Activated naive CD8-positive, alpha-beta T cell treated with anti-CD3 and anti-CD28 coated beads, Interleukin-2, amount 10 ng/mL, durations not matched to agents 7 days and 5 days (primary cell): ENCODE measurements around the gene ADD2. TPM values are rescaled to one million over a fixed set of nuclear protein-coding genes. Genes with fewer than 3 reads are reported as not detected.

ENCODE experiments used
- ATAC-seq: fragments of 150-1000 bp; cut with Tn5 transposase; one replicate; pipeline ENCODE4 v1.10.0; 2021; ENCODE audit warnings: low read depth, moderate library complexity
- POLR2A ChIA-PET: fragments of 350-600 bp; sonication (Branson Sonifier 250); formaldehyde crosslinking; loops from one replicate; lab custom pipeline; 2021; ENCODE audit warnings: antibody characterized with exemption; lab: Charles Lee
- DNase-seq: peaks from one replicate; pipeline ENCODE4 v3.0.0; 2021
- H3K27ac Mint-ChIP-seq: one replicate; pipeline ENCODE4 v1.8.0; 2022; ENCODE audit warnings: mild to moderate bottlenecking, mixed read lengths
- H3K27me3 Mint-ChIP-seq: one replicate; pipeline ENCODE4 v1.8.0; 2022; ENCODE audit warnings: mild to moderate bottlenecking, moderate library complexity, mixed read lengths
- H3K36me3 Mint-ChIP-seq: one replicate; pipeline ENCODE4 v1.8.0; 2021; ENCODE audit warnings: mild to moderate bottlenecking, mixed read lengths
- H3K4me1 Mint-ChIP-seq: one replicate; pipeline ENCODE4 v1.8.0; 2021; ENCODE audit warnings: mixed read lengths
- H3K4me3 Mint-ChIP-seq: one replicate; pipeline ENCODE4 v1.8.0; 2022; ENCODE audit warnings: mild to moderate bottlenecking, moderate library complexity, mixed read lengths
- H3K9me3 Mint-ChIP-seq: one replicate; pipeline ENCODE4 v1.8.0; 2021; ENCODE audit warnings: mixed read lengths
- total RNA-seq, 2 experiments: library from RNA; stranded (reverse); gene quantifications; one replicate each; pipeline ENCODE4 v1.2.3, GENCODE V29; 2021

Gene ADD2
- total RNA-seq, 2 experiments from 2014 or later = 20.9 to 25.7 TPM

DNA sequence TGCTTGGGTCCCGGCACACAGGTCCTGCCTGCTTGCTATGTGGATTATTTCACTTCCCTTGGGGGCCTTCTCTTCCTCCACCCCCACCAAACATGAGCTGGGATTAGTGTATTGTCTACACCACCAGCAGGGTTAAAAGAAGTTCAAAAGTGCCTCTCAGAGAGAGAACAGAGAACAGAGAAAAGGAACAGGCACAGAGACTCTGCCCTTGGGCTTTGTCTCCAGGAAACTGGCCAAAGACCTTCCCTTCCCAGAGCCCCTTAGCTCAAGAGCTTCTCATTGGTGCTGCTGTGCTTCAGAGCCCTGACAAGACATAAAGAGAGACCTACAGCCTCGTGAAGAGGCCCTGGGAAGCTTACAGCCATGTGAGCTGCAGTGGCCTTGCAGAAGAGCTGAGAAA is 29.5 kb upstream of the ADD2 start:
- Mint-ChIP-seq H3K4me3 (no peak overlapping the region), H3K9me3 (peaks cover 8% of the 10 kb centered on the region), H3K4me1 (no peaks in the 10 kb centered on the region), H3K27ac (no peak overlapping the region), H3K27me3 (peaks cover 12% of the 10 kb centered on the region), H3K36me3 (peaks cover 4% of the 10 kb centered on the region)
- no peak for DNase-seq
- POLR2A ChIA-PET = no interaction called here
- ATAC-seq = no peak

DNA sequence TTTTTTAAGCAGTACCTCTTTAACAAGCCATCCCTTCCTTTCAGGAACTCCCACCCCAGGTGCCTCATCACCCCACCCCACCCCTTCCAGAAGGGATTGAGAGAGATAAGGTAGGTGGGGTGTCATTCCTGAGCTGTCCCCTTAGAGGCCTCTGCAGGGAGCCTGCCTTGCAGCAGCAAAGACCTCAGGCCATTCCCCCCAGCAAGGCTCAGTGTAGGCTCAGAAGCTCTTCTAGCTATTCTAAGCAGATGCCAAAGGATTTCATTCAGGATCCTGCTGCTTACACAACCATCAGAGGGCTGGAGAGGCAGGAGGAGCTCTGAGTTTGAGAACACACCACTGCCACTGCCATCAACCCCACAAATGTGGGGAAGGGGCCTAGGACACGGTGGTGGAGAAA is 28.3 kb upstream of the ADD2 start:
- Mint-ChIP-seq H3K27me3 (peaks cover 23% of the 10 kb centered on the region), H3K9me3 (peaks cover 8% of the 10 kb centered on the region), H3K4me3 (no peak overlapping the region), H3K36me3 (peaks cover 4% of the 10 kb centered on the region), H3K27ac (no peak overlapping the region), H3K4me1 (no peaks in the 10 kb centered on the region)
- POLR2A ChIA-PET = no interaction called here
- DNase-seq (no peak), ATAC-seq (no peak)

DNA sequence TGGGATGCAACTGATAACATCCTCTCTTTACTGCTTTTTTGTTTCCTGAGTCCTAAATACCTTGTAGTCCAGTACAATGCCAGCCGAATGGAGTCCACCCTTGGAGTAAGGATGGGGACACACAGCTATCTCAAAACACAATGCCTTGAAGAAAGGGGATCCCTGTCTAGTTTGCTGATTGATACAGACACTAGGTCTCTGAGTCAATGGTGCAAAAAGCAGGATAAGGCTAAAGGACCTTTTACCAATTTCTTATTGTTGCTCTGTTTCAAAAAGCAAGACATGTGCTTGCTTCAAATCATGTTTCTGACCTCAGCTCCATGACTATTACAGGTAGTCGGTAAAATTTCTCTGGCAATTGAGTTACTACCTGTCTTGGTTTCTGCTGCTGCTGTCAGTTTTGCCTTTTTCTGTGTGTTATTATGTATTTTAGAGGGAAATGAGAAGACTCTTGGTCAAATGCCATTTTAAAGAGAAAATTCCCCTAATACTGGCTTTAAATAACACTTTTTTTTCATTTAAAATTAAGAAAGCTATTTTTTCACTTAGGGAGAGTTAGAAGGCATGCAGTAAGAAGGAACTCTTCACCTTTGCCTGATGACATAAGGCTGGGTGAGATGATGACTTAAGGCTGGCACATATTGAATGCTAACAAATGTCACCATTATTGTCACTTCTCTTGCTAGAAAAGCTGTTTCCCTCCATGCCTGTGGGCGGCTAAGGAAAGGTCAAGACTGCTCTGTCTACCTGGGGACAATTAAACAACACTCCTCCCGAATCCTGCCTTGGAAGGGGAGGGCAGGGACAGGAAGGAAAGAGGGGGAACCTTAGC is 27.4 kb upstream of the ADD2 start:
- DNase-seq = no peak
- H3K27me3 Mint-ChIP-seq = peaks cover 29% of the 10 kb centered on the region
- no peak overlapping the region for H3K27ac Mint-ChIP-seq
- H3K36me3 Mint-ChIP-seq = peaks cover 3% of the 10 kb centered on the region
- no peaks in the 10 kb centered on the region for H3K4me1 Mint-ChIP-seq
- ATAC-seq = no peak
- no peak overlapping the region for H3K4me3 Mint-ChIP-seq
- POLR2A ChIA-PET = no interaction called here
- H3K9me3 Mint-ChIP-seq = peaks cover 8% of the 10 kb centered on the region

DNA sequence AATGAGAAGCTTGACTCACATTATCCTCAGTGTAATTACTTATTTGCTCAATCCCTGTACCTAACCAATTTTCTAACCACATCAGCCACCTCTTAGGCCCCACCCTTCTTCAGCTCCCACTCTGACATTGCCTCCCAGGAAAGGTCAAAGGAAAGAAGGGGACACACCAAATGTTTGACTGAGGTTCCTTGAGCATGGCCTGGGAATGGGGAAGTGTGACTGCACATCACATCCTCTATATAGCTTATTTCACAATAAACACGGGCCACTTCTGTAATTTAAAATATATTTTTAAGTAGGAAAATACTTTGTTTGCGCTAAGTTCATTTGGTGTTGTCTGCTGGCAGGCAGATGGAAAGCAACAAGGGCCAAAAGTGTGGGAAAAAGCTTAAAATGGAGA is 25.4 kb upstream of the ADD2 start:
- Mint-ChIP-seq H3K27ac (no peak overlapping the region), H3K27me3 (peaks cover 42% of the 10 kb centered on the region), H3K4me3 (no peak overlapping the region), H3K36me3 (peaks cover 1% of the 10 kb centered on the region), H3K4me1 (peaks cover 5% of the 10 kb centered on the region), H3K9me3 (no peaks in the 10 kb centered on the region)
- ATAC-seq = no peak
- POLR2A ChIA-PET = no interaction called here
- DNase-seq = no peak

DNA sequence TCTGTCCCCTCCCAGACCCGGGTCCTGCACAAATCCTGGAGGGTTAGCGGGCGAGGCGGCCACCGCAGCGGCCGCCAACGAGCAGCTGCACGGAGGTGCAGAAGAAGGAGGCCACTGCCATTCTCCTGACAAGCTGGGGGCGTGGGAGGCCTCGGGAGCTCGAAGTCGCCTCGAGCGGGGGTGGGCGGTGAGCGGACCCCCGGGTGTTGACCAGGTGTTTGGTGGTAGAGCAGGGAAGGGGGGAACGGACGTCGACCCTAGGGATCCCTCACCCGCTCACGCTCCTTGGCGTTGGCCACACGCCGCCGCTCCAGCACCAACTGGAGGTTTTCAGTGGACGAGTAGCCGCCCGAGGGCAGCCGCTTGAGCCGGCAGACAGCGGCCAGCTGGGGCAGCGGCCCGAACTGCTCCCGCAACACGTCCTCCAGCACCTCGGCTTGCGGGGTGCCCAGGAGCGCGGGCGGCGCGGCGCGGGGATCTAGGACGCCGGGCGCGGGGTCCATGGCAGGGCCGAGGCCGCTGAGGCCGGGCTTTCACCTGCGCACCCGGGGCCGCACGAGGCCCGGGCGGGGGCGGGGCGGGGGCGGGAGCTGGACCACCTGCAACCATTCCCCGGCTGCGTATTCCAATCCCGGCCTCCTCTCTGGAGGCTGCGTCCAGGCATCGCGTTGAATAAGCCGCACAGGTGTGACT is 22.3 kb upstream of the ADD2 start, which contains the start of gene FIGLA:
Gene FIGLA, minus strand, starts transcription at position 508 of the 693 bp plus-strand sequence. Its CDS starts 5 bp downstream, at position 503.
- DNase-seq (no peak), ATAC-seq (peak; percentile 15)
- H3K4me3 Mint-ChIP-seq = peak within 1 kb of the TSS; percentile 72
- peaks cover 8% of the 10 kb centered on the region for H3K4me1 Mint-ChIP-seq
- H3K27ac Mint-ChIP-seq = no peak within 1 kb of the TSS
- no peaks in the 10 kb centered on the region for H3K9me3 Mint-ChIP-seq
- POLR2A ChIA-PET = interaction anchor here (1.8 kb wide), 1 partner anchor 158 kb away, joined by 7 read pairs; no protein-coding TSS in a partner anchor
- H3K27me3 Mint-ChIP-seq = peaks cover 64% of the 10 kb centered on the region
- H3K36me3 Mint-ChIP-seq = no peaks in the 10 kb centered on the region

DNA sequence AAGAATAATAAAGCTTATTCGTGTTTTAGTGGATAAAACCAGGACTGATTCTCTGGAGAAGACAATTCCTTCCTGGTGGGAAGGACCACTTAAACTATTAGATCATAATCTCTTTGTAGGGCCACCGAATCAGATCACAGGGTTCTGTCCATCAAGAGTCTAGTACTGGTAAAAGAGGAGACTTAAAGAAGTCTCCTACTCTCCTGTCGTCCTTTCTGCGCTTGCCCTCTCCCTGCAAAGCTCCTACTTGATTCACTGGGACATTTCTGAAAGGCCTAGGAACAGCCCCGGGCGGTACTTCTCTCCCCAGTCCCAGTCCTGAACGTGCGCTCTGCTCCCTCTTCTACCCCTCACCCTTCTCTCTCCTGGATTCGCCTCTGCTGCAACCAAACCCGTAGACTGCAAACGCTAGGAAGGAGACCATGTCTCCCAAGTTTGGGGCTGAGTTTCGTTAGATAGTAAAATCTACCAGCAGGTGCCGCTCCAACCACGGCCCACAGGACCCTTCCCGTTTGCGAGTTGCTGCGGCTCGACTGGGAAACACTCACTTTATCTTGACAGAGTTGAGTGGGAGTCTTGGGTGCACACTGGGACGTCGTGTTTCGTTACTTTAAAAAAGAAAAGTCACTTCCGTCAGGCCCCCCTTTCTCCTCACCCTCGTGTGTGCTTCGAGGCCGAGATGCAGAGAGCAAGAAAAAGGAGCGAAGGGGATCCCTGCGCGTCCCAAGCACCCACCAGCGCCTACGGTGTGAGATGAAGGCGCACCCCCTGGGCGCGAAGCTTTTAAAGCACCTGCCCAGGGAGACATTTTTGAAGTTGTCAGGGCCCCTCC is 21.5 kb upstream of the ADD2 start:
- Mint-ChIP-seq H3K36me3 (no peaks in the 10 kb centered on the region), H3K27ac (no peak overlapping the region), H3K27me3 (peaks cover 64% of the 10 kb centered on the region), H3K4me3 (peak overlapping the region; percentile 72), H3K9me3 (no peaks in the 10 kb centered on the region), H3K4me1 (peaks cover 9% of the 10 kb centered on the region)
- ATAC-seq = peak; percentile 71
- peak; percentile 73 for DNase-seq
- POLR2A ChIA-PET = interaction anchor here (1.8 kb wide), 1 partner anchor 159 kb away, joined by 7 read pairs; no protein-coding TSS in a partner anchor

DNA sequence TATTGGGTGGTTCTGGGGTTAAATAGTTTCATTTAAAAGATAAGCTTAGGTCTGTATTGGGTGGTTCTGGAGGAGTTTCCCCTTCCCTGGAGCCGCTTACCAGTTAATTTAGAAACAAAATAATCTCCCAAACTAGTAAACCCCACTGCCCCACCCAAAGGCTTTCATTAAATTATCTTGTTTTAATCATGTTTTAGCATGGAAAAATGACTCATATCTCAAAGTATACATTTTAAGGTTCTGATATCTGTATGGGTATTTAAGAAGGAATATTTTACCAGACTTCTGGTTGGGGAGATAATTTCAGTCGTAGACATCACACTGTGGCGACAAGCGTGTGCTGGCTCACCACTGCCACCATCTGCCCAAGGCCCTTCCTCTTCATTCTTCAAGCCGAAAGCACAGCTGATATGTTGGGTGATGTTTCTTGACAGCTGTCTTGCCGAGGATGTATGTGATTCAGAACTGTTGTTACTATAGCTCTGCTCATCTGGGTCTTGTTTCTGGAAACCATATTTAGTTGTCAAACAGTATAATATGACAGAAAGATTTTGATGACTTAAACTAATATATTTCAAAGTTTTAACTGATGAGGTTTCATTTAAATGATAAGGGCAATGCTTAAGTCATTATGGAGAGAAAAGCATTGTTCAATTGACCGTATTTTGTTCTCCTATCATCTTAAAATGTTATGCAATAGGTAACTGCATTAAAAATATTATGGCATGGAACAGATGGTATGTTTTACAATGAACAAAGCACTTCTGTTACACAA is 17.3 kb upstream of the ADD2 start:
- no peaks in the 10 kb centered on the region for H3K9me3 Mint-ChIP-seq
- POLR2A ChIA-PET = interaction anchor here (1.4 kb wide), 1 partner anchor 129 kb away, joined by 6 read pairs; no protein-coding TSS in a partner anchor
- H3K27ac Mint-ChIP-seq = no peak overlapping the region
- H3K27me3 Mint-ChIP-seq = peaks cover 40% of the 10 kb centered on the region
- ATAC-seq = peak; percentile 75
- DNase-seq = no peak
- H3K4me3 Mint-ChIP-seq = no peak overlapping the region
- H3K4me1 Mint-ChIP-seq = peaks cover 9% of the 10 kb centered on the region
- H3K36me3 Mint-ChIP-seq = no peaks in the 10 kb centered on the region

DNA sequence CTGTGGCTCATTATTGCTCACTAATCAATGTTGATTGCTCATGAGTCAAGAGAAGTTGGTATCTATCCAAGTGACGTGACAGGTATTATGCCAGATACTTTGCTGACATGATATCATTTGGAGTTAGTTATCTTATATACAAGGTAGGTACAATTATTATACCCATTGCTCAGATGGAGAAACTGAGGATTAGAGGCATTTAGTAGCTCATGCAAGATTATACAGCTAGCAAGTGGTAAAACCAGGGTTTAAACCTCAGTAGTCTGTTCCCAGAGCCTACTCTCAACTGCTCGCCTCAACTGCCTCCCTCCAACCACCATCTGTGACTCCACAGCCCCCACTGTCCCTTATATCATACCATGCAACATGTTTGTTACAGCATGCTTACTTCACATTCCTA is 16.3 kb upstream of the ADD2 start:
- no peak overlapping the region for H3K4me3 Mint-ChIP-seq
- peaks cover 34% of the 10 kb centered on the region for H3K27me3 Mint-ChIP-seq
- no peaks in the 10 kb centered on the region for H3K9me3 Mint-ChIP-seq
- ATAC-seq = no peak
- H3K4me1 Mint-ChIP-seq = peaks cover 4% of the 10 kb centered on the region
- DNase-seq = no peak
- H3K27ac Mint-ChIP-seq = no peak overlapping the region
- no peaks in the 10 kb centered on the region for H3K36me3 Mint-ChIP-seq
- POLR2A ChIA-PET = interaction anchor here (1.0 to 1.4 kb wide), 2 partner anchors 15 to 128 kb away, joined by 3 to 6 read pairs; no protein-coding TSS in a partner anchor

DNA sequence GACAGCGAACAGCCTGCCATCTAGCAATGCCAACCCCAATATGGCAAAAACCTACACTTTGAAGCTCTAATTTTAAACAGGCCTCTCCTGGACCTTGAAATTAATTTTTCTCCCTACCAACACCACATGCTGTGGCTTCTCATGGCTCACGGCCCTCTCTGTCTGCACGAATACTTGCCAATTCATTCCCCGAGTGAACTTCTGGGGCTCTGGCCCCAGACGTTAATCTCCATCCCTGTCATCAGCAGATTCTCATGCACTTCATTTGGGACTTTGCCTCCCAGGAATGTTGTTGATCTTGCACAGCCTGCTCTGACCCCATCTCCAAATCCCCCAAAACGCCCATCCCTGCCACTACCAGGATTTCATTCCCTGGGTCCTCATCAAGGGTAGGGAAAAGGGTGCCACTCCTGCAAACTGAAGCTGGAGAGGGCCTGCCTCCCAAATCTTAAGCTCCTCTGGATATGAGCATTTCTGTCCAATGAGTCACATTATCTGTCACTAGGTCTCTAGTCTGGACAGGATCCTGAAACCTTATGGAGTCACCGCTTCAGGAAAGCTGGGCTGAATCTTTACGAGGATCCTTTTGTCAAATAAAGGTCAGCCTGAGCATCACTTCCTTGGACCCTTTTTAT is 12.0 kb upstream of the ADD2 start:
- no peaks in the 10 kb centered on the region for H3K36me3 Mint-ChIP-seq
- POLR2A ChIA-PET = no interaction called here
- H3K27ac Mint-ChIP-seq = no peak overlapping the region

DNA sequence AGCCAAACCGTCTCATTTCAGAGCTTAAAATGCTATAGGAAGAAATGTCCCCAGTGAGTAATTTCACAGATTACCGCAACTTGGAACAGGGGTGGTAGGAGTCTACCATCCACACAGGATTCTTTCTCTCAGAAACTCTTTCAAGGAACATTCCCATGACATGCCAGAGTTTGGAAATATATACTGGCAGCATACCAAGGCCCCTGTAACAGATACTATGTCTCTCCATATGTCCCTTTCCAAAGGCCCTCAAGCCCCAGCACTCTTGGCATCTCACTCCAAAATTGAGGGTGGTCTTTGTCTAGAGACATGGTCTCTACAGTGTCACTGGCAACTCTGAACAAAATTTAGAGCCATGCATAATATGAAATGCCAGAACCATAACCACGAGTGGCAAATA is 11.5 kb upstream of the ADD2 start:
- H3K27me3 Mint-ChIP-seq = peaks cover 21% of the 10 kb centered on the region
- H3K9me3 Mint-ChIP-seq = no peaks in the 10 kb centered on the region
- ATAC-seq (no peak), DNase-seq (no peak)
- no peak overlapping the region for H3K4me3 Mint-ChIP-seq
- H3K4me1 Mint-ChIP-seq = peaks cover 2% of the 10 kb centered on the region
- POLR2A ChIA-PET = no interaction called here
- no peak overlapping the region for H3K27ac Mint-ChIP-seq
- H3K36me3 Mint-ChIP-seq = no peaks in the 10 kb centered on the region

More for the DNA sequence above, 12.0 kb upstream of the ADD2 start:
- peaks cover 16% of the 10 kb centered on the region for H3K27me3 Mint-ChIP-seq
- ATAC-seq (no peak), DNase-seq (no peak)
- H3K9me3 Mint-ChIP-seq = no peaks in the 10 kb centered on the region
- H3K4me3 Mint-ChIP-seq = no peak overlapping the region
- peaks cover 2% of the 10 kb centered on the region for H3K4me1 Mint-ChIP-seq

DNA sequence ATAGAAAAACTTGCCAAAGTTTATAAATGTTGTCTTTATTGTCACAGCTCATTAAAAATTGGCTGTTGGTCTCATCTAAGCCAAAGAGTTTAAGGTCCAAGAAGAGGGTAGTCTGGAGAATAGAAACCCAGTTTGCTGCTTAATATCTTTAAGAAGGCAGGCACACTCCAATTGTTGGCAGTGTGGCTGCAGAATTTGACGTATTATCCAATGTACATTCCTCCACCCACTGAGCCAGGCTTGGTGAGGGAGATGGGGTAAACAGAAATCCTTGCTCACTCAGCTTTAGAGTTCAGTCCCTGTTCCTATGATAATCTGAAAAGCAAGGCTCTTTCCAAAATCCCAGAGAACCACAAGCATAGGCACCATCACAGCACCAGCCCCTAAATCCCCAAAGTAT is 10.7 kb upstream of the ADD2 start:
- H3K27ac Mint-ChIP-seq = no peak overlapping the region
- ATAC-seq (no peak), DNase-seq (no peak)
- POLR2A ChIA-PET = no interaction called here
- no peaks in the 10 kb centered on the region for H3K36me3 Mint-ChIP-seq
- no peaks in the 10 kb centered on the region for H3K9me3 Mint-ChIP-seq
- peaks cover 30% of the 10 kb centered on the region for H3K27me3 Mint-ChIP-seq
- no peak overlapping the region for H3K4me3 Mint-ChIP-seq
- H3K4me1 Mint-ChIP-seq = peaks cover 2% of the 10 kb centered on the region

DNA sequence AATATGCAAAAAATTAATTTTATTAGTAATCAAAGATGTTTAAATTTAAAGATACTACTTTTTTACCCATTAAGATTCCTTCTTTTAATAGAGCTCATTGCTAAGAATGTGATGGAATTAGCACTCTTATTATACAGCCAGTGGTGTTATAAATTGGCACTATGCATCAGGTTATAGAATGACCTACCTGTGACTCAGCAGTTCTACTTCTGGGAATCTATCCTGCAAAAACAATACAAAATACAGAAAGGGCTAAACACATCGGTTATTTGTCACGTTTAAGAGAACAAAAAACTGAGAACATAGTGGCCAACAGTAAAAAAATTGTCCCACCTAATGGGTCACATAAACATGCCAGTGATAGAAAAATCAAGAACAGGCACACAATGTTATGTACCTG is 9.4 kb upstream of the ADD2 start:
- ATAC-seq (no peak), DNase-seq (no peak)
- Mint-ChIP-seq H3K4me3 (no peak overlapping the region), H3K27me3 (peaks cover 35% of the 10 kb centered on the region), H3K27ac (no peak overlapping the region), H3K9me3 (no peaks in the 10 kb centered on the region), H3K36me3 (no peaks in the 10 kb centered on the region), H3K4me1 (peaks cover 2% of the 10 kb centered on the region)
- POLR2A ChIA-PET = interaction anchor here (0.7 kb wide), 1 partner anchor 43 kb away, joined by 3 read pairs; no protein-coding TSS in a partner anchor
